ENCODE measurements around the gene MRPL17.

DNA sequence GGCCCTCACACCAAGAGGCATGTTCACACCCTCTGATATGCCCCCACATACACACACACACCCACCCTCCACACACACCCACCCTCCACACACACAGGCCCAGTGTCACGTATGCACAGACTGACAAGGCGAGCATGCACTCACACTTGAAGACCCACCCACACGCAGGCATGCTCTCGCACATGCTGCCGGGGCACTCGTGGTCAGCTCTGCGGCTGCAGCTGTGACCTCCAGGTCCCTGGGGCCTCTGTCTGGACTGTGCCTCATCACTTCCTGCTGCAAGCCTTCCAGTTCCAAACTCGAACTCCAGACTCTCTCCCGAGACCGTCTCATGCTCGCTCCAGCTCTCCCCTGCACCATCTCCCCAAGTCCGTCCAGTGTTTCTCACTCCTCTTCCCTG, 37.1 kb downstream of the MRPL17 start:
- TF ChIP-seq TBL1XR1 (IDR thresholded peaks at IDR 0.05; ENCODE audit: borderline replicate concordance, low read length, partially characterized antibody) (no peak), CREB1 (IDR thresholded peaks at IDR 0.05) (no peak), CREB1 (CRISPR knock-in tag; IDR thresholded peaks at IDR 0.05) (no peak), ELF1 (CRISPR knock-in tag; IDR thresholded peaks at IDR 0.05) (no peak), ZNF607 (CRISPR knock-in tag; IDR thresholded peaks at IDR 0.05; ENCODE audit: borderline replicate concordance) (no peak), POLR2AphosphoS5 (IDR thresholded peaks at IDR 0.05; ENCODE audit: low read depth, low read length) (no peak), ZFP36 (IDR thresholded peaks at IDR 0.05; ENCODE audit: borderline replicate concordance, low read depth, low read length, partially characterized antibody) (no peak), SETDB1 (CRISPR knock-in tag; IDR thresholded peaks at IDR 0.05; ENCODE audit: borderline replicate concordance) (no peak)
- TF ChIP-seq, protein P1, sequence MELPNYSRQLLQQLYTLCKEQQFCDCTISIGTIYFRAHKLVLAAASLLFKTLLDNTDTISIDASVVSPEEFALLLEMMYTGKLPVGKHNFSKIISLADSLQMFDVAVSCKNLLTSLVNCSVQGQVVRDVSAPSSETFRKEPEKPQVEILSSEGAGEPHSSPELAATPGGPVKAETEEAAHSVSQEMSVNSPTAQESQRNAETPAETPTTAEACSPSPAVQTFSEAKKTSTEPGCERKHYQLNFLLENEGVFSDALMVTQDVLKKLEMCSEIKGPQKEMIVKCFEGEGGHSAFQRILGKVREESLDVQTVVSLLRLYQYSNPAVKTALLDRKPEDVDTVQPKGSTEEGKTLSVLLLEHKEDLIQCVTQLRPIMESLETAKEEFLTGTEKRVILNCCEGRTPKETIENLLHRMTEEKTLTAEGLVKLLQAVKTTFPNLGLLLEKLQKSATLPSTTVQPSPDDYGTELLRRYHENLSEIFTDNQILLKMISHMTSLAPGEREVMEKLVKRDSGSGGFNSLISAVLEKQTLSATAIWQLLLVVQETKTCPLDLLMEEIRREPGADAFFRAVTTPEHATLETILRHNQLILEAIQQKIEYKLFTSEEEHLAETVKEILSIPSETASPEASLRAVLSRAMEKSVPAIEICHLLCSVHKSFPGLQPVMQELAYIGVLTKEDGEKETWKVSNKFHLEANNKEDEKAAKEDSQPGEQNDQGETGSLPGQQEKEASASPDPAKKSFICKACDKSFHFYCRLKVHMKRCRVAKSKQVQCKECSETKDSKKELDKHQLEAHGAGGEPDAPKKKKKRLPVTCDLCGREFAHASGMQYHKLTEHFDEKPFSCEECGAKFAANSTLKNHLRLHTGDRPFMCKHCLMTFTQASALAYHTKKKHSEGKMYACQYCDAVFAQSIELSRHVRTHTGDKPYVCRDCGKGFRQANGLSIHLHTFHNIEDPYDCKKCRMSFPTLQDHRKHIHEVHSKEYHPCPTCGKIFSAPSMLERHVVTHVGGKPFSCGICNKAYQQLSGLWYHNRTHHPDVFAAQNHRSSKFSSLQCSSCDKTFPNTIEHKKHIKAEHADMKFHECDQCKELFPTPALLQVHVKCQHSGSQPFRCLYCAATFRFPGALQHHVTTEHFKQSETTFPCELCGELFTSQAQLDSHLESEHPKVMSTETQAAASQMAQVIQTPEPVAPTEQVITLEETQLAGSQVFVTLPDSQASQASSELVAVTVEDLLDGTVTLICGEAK (IDR thresholded peaks at IDR 0.05): no peak
- TF ChIP-seq, protein P1 (CRISPR knock-in tag; IDR thresholded peaks at IDR 0.05): no peak
- TF ChIP-seq, protein P2, sequence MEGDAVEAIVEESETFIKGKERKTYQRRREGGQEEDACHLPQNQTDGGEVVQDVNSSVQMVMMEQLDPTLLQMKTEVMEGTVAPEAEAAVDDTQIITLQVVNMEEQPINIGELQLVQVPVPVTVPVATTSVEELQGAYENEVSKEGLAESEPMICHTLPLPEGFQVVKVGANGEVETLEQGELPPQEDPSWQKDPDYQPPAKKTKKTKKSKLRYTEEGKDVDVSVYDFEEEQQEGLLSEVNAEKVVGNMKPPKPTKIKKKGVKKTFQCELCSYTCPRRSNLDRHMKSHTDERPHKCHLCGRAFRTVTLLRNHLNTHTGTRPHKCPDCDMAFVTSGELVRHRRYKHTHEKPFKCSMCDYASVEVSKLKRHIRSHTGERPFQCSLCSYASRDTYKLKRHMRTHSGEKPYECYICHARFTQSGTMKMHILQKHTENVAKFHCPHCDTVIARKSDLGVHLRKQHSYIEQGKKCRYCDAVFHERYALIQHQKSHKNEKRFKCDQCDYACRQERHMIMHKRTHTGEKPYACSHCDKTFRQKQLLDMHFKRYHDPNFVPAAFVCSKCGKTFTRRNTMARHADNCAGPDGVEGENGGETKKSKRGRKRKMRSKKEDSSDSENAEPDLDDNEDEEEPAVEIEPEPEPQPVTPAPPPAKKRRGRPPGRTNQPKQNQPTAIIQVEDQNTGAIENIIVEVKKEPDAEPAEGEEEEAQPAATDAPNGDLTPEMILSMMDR (CRISPR knock-in tag; IDR thresholded peaks at IDR 0.05): no peak
- TF ChIP-seq, protein P3, sequence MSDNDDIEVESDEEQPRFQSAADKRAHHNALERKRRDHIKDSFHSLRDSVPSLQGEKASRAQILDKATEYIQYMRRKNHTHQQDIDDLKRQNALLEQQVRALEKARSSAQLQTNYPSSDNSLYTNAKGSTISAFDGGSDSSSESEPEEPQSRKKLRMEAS (IDR thresholded peaks at IDR 0.05): no peak

Measured in HepG2 (cell line).